Motor neuron (in vitro differentiated cells): ENCODE results near the gene WDR90. TPM values are rescaled to one million over a fixed set of nuclear protein-coding genes. Genes with fewer than 3 reads are reported as not detected.
A peak's percentile ranks its signal among the peaks of the same experiment; 100 is the strongest.

Source experiments
- ATAC-seq, 8 experiments: fragments of 200-7000 bp; cut with Tn5 transposase; replicated peaks in 6 of 8; 2 replicates each; pipeline ENCODE4 v1.8.0; 2021; ENCODE audit warnings: mild to moderate bottlenecking in 8 of 8, moderate library complexity in 8 of 8
- H3K27ac ChIP-seq, 2 donors: fragments of 250-450 bp; sonication (Bioruptor Pico); 2 replicates each; pipeline ENCODE4 v1.9.0; 2021; ENCODE audit warnings: antibody characterized with exemption in 2 of 2, mild to moderate bottlenecking in 2 of 2, moderate library complexity in 1 of 2
- H3K4me1 ChIP-seq, 2 donors: fragments of 250-450 bp; sonication (Bioruptor Pico); replicated peaks in 1 of 2; 2 replicates each; pipeline ENCODE4 v1.6.1; 2021; ENCODE audit warnings: antibody characterized with exemption in 2 of 2, mild to moderate bottlenecking in 2 of 2, moderate library complexity in 1 of 2
- H3K4me3 ChIP-seq, 5 donors: fragments of 250-450 bp; sonication (Bioruptor Pico); 2 replicates each; pipeline ENCODE4 v1.9.0; 2021; ENCODE audit warnings: antibody characterized with exemption in 5 of 5, mild to moderate bottlenecking in 5 of 5, moderate library complexity in 4 of 5
- WGBS, 10 experiments: fragments of 450-650 bp; shearing (Covaris generic); methylation state at CpG; one replicate each; pipeline ENCODE4 v1.0.0; 2022; 5-methylcytosine and 5-hydroxymethylcytosine counted together
- in situ Hi-C, 9 experiments: fragments of 400-800 bp; cut with MboI; loops; one replicate each; pipeline ENCODE4 v1.15.0; 2021; ENCODE audit warnings: low sequenced_read_pairs in 9 of 9, low pct_unique_long_range_greater_than_20kb in 2 of 9; ENCODE audit not compliant: unreplicated experiment in 9 of 9
- total RNA-seq, 8 experiments: library from RNA; unstranded; fragments of 300-600 nt; gene quantifications; 2 replicates each; pipeline versions ENCODE4 v1.2.3 to v1.2.4, GENCODE V29; 2022

Gene WDR90
- total RNA-seq, 8 experiments from 2014 or later, result 8.0 to 62.4 (median 16.4) TPM

- in situ Hi-C loops, result no loop called here
- Histone ChIP-seq H3K4me3 (no peak overlapping the region), H3K4me1 (peaks cover 31 to 38% of the 10 kb centered on the region in 2 donors), H3K27ac (no peak overlapping the region)
- 14 to 90% (median 58%) methylated on average over 1 to 8 of the region's 19 CpGs; no CpG with 5 or more reads in 1 of the 10 experiments for WGBS, 10 experiments
- no peak for ATAC-seq
These were observed 49.9 kb downstream of the WDR90 start for GRCh38 chr16:698911-699671.

GRCh38 chr16:700684-701584, 51.8 kb downstream of the WDR90 start:
- WGBS, 10 experiments, result 10 to 13% (median 12%) methylated on average over 2 to 11 of the region's 76 CpGs; no CpG with 5 or more reads in 7 of the 10 experiments
- in situ Hi-C loops, result loop anchor here in 1 of 9 experiments (25.0 kb wide), 1 partner anchor 361 kb away; the partner anchor contains the start of gene SSTR5
- Histone ChIP-seq H3K4me1 (peaks cover 24 to 29% of the 10 kb centered on the region in 2 donors), H3K27ac (no peak overlapping the region), H3K4me3 (peak overlapping the region in 4 of 5 donors; percentile 10 to 32 (median 21))
- peak; percentile 9 to 84 (median 29) for ATAC-seq

GRCh38 chr16:702341-702740, 53.2 kb downstream of the WDR90 start:
- peaks cover 34 to 43% of the 10 kb centered on the region in 2 donors for H3K4me1 ChIP-seq
- WGBS, 10 experiments, result 0 to 100% (median 70%) methylated on average over 1 to 11 of the region's 19 CpGs; no CpG with 5 or more reads in 2 of the 10 experiments
- no peak for ATAC-seq
- H3K4me3 ChIP-seq, result no peak overlapping the region
- H3K27ac ChIP-seq, result no peak overlapping the region
- in situ Hi-C loops, result loop anchor here in 1 of 9 experiments (25.0 kb wide), 1 partner anchor 360 kb away; the partner anchor contains the start of gene SSTR5

- no peak for ATAC-seq
- peaks cover 34 to 43% of the 10 kb centered on the region in 2 donors for H3K4me1 ChIP-seq
- no peak overlapping the region for H3K4me3 ChIP-seq
- H3K27ac ChIP-seq, result no peak overlapping the region
- 33 to 40% (median 40%) methylated on average over 1 to 4 of the region's 12 CpGs; no CpG with 5 or more reads in 7 of the 10 experiments for WGBS, 10 experiments
- in situ Hi-C loops, result loop anchor here in 1 of 9 experiments (25.0 kb wide), 1 partner anchor 359 kb away; the partner anchor contains the start of gene SSTR5
These were observed 54.2 kb downstream of the WDR90 start for GRCh38 chr16:703406-703805.

DNA sequence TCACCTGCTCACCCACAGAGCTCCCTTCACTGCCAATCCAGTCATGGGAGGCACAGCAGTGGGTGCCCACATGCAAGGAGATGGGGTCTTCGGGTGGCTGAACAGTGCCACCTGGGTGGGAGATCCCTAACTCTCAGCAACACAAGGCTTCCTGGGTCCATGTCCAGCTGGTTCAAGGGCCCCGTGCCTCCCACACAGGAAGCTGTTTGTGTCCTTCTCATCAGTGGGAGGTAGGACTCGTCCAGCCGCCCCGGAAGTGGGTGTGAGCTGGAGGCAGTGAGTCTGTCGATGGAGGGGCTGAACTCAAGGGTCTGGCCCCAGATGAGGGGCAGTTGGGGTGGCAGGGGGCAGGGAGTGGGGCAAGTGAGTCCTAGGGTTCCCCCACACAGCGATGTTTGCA, 54.9 kb downstream of the WDR90 start:
- Histone ChIP-seq H3K4me3 (peak overlapping the region; percentile 55 to 96 (median 85)), H3K4me1 (peaks cover 37 to 47% of the 10 kb centered on the region in 2 donors), H3K27ac (no peak overlapping the region)
- WGBS, 10 experiments, result 0 to 66% methylated on average over 1 to 5 of the region's 7 CpGs; no CpG with 5 or more reads in 8 of the 10 experiments
- in situ Hi-C loops, result loop anchor here in 1 of 9 experiments (25.0 kb wide), 1 partner anchor 358 kb away; the partner anchor contains the start of gene SSTR5
- ATAC-seq, result no peak

GRCh38 chr16:704552-705380, 55.6 kb downstream of the WDR90 start:
- no peak for ATAC-seq
- H3K4me3 ChIP-seq, result peak overlapping the region; percentile 55 to 96 (median 85)
- in situ Hi-C loops, result loop anchor here in 1 of 9 experiments (25.0 kb wide), 1 partner anchor 358 kb away; the partner anchor contains the start of gene SSTR5
- 17 to 43% (median 39%) methylated on average over 2 to 7 of the region's 50 CpGs; no CpG with 5 or more reads in 7 of the 10 experiments for WGBS, 10 experiments
- H3K27ac ChIP-seq, result peak overlapping the region; percentile 87 to 89
- H3K4me1 ChIP-seq, result peaks cover 42 to 52% of the 10 kb centered on the region in 2 donors

- peak; percentile 10 to 54 (median 46) for ATAC-seq
- WGBS, 10 experiments, result no CpG with 5 or more reads among the region's 115 CpGs
- H3K27ac ChIP-seq, result peak within 1 kb of the TSS; percentile 87 to 89
- in situ Hi-C loops, result loop anchor here in 1 of 9 experiments (25.0 kb wide), 1 partner anchor 357 kb away; the partner anchor contains the start of gene SSTR5
- H3K4me1 ChIP-seq, result peaks cover 44 to 55% of the 10 kb centered on the region in 2 donors
- H3K4me3 ChIP-seq, result peak within 1 kb of the TSS; percentile 55 to 96 (median 85)
These were observed 56.4 kb downstream of the WDR90 start, which contains the start of gene FBXL16 for GRCh38 chr16:705431-706188. Gene FBXL16, minus strand, starts transcription at chr16:705801. Its CDS starts 8,396 bp downstream, at chr16:697405.

DNA sequence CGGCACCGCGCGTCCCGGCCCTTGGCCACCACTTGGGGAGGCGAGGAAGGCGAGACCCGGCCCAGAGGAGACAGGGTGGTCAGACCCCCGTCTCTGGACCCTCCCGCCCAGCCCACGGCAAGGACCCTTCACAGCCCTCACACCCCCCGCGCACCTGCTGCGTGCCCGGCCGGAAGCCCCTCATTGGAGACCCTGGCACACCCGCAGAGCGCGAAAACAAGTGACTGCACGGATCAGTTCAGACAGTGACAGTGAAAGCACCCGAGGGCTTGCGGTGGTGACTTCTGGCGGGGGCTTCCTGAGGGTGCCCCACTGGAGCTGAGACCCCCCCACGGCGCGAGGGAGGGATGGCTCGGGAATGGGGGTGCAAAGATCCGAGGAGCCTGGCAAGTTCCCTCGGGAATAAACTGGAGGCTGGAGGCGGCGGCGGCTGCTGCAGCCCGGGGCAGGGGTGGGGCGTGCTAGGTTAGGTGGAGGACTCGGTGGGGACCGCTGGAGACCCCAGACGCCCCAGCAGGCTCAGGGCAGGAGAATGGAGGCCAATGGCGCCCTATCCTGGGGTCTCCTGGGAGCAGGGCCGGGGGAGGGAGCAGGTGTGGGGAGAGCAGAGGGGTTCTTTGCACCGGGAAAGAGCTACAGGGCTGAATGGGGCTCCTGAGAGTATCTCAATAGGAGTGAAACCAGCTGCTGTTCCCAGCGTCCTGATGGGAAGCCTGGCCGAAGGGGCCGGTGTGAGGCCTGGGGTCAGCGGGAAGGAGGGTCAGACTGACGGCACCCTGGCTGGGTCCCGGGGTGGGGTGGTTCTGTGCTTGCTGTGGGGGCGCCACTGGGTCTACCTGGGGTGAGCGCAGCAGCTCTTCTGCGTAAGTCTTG, 57.3 kb downstream of the WDR90 start:
- ATAC-seq, result peak in 6 of 8 experiments; percentile 2 to 19 (median 5)
- H3K4me3 ChIP-seq, result peak overlapping the region; percentile 55 to 96 (median 85)
- in situ Hi-C loops, result loop anchor here in 1 of 9 experiments (25.0 kb wide), 1 partner anchor 356 kb away; the partner anchor contains the start of gene SSTR5
- peaks cover 45 to 56% of the 10 kb centered on the region in 2 donors for H3K4me1 ChIP-seq
- H3K27ac ChIP-seq, result peak overlapping the region; percentile 75 to 87
- WGBS, 10 experiments, result 0 to 83% (median 60%) methylated on average over 1 to 2 of the region's 49 CpGs; no CpG with 5 or more reads in 7 of the 10 experiments

GRCh38 chr16:707062-707538, 57.9 kb downstream of the WDR90 start:
- peak overlapping the region; percentile 75 to 87 for H3K27ac ChIP-seq
- peaks cover 52 to 59% of the 10 kb centered on the region in 2 donors for H3K4me1 ChIP-seq
- in situ Hi-C loops, result loop anchor here in 1 of 9 experiments (25.0 kb wide), 1 partner anchor 355 kb away; the partner anchor contains the start of gene SSTR5
- peak overlapping the region in 1 of 5 donors; percentile 85 for H3K4me3 ChIP-seq
- 10 to 43% (median 20%) methylated on average over 1 to 6 of the region's 14 CpGs; no CpG with 5 or more reads in 7 of the 10 experiments for WGBS, 10 experiments
- peak in 3 of 8 experiments; percentile 3 to 47 (median 5) for ATAC-seq

DNA sequence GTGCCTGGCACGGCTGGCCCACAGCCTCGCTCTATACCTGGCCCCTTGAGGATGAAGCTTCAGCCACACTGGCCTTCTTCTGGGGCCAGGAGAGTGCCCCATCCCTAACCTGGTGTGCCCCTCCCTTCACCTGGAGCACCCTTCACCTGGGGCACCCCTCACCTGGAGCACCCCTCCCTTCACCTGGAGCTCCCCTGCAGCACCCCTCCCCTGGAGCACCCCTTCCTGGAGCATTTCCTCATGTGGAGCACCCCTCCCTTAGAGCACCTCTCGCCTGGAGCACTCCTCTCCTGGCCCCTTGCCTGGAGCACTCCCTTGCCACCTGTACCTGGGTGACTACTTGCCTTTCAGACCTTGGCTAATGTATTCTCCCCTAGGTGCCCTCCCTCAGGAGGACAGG, 58.9 kb downstream of the WDR90 start:
- WGBS, 10 experiments, result no CpG with 5 or more reads among the region's 3 CpGs
- in situ Hi-C loops, result loop anchor here in 1 of 9 experiments (25.0 kb wide), 1 partner anchor 354 kb away; the partner anchor contains the start of gene SSTR5
- no peak for ATAC-seq
- Histone ChIP-seq H3K27ac (no peak overlapping the region), H3K4me3 (no peak overlapping the region), H3K4me1 (peaks cover 52 to 60% of the 10 kb centered on the region in 2 donors)
